HL-60 (cell line): ENCODE data around the gene UGCG.
A peak's percentile ranks its signal among the peaks of the same experiment; 100 is the strongest.
"Not testable (repeated sequence)": the region's sequence is repeated elsewhere in the genome, so short reads cannot be mapped to it uniquely, and the experiment has no call there.

Source experiments
- DNase-seq, 2 experiments: peaks; one replicate each; pipeline ENCODE4 v3.0.0-alpha.2; 2010 to 2020; ENCODE audit warnings: low read depth in 1 of 2, low spot score in 1 of 2
- H3K27ac ChIP-seq: fragments of 250-450 bp; sonication (Bioruptor Pico); replicated peaks from 2 replicates; pipeline ENCODE4 v1.5.1; 2020; ENCODE audit warnings: mild to moderate bottlenecking, moderate library complexity
- H3K27me3 ChIP-seq: fragments of 250-450 bp; sonication (Bioruptor Pico); 2 replicates; pipeline ENCODE4 v1.5.1; 2021; ENCODE audit warnings: mild to moderate bottlenecking, moderate library complexity; ENCODE audit not compliant: insufficient read depth, poor library complexity, severe bottlenecking
- H3K4me3 ChIP-seq: replicated peaks from 2 replicates; pipeline ENCODE4 v1.5.1; 2011; ENCODE audit warnings: mild to moderate bottlenecking, control low read depth, low read length; ENCODE audit not compliant: insufficient read depth
- GABPA ChIP-seq: IDR thresholded peaks from 2 replicates; pipeline ENCODE4 v1.6.1; 2012; ENCODE audit warnings: low read depth
- POLR2AphosphoS5 ChIP-seq: IDR thresholded peaks from 2 replicates; pipeline ENCODE4 v1.6.1; 2012; ENCODE audit warnings: low read depth
- SPI1 ChIP-seq: IDR thresholded peaks from 2 replicates; pipeline ENCODE4 v1.6.1; 2012; ENCODE audit warnings: low read depth, mild to moderate bottlenecking, borderline replicate concordance
- TF ChIP-seq, protein P1 (sequence below): IDR thresholded peaks from one replicate; pipeline ENCODE4 v1.5.1; 2011; ENCODE audit warnings: low read length, control low read depth, inconsistent platforms; ENCODE audit not compliant: insufficient read depth
- TF ChIP-seq, protein P2 (sequence below): IDR thresholded peaks from 2 replicates; pipeline ENCODE4 v1.6.1; 2012; ENCODE audit warnings: low read depth; ENCODE audit not compliant: insufficient replicate concordance

UGCG gene

DNA sequence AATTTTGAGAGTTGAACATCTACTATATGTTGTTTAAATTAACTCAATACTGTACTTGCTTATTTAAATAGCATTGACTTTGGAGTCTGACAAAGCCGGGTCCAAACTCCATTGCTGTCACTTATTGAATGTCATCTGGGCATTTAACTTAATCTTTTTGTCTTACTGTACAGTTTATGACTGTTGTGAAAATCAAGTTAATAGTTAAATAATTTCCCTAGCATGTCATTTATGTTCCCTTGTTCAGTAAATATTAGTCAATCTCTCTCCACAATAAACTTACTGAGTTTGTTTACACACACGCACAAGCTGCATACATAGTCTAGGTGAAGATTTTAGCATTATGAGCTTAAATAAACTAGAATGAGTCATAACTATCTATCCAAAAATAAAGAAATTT, 6.3 kb upstream of the UGCG start:
- no peaks in the 10 kb centered on the region for H3K27me3 ChIP-seq
- TF ChIP-seq POLR2AphosphoS5 (no peak), SPI1 (no peak), GABPA (no peak)
- TF ChIP-seq, protein P1, sequence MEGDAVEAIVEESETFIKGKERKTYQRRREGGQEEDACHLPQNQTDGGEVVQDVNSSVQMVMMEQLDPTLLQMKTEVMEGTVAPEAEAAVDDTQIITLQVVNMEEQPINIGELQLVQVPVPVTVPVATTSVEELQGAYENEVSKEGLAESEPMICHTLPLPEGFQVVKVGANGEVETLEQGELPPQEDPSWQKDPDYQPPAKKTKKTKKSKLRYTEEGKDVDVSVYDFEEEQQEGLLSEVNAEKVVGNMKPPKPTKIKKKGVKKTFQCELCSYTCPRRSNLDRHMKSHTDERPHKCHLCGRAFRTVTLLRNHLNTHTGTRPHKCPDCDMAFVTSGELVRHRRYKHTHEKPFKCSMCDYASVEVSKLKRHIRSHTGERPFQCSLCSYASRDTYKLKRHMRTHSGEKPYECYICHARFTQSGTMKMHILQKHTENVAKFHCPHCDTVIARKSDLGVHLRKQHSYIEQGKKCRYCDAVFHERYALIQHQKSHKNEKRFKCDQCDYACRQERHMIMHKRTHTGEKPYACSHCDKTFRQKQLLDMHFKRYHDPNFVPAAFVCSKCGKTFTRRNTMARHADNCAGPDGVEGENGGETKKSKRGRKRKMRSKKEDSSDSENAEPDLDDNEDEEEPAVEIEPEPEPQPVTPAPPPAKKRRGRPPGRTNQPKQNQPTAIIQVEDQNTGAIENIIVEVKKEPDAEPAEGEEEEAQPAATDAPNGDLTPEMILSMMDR, result no peak
- TF ChIP-seq, protein P2, sequence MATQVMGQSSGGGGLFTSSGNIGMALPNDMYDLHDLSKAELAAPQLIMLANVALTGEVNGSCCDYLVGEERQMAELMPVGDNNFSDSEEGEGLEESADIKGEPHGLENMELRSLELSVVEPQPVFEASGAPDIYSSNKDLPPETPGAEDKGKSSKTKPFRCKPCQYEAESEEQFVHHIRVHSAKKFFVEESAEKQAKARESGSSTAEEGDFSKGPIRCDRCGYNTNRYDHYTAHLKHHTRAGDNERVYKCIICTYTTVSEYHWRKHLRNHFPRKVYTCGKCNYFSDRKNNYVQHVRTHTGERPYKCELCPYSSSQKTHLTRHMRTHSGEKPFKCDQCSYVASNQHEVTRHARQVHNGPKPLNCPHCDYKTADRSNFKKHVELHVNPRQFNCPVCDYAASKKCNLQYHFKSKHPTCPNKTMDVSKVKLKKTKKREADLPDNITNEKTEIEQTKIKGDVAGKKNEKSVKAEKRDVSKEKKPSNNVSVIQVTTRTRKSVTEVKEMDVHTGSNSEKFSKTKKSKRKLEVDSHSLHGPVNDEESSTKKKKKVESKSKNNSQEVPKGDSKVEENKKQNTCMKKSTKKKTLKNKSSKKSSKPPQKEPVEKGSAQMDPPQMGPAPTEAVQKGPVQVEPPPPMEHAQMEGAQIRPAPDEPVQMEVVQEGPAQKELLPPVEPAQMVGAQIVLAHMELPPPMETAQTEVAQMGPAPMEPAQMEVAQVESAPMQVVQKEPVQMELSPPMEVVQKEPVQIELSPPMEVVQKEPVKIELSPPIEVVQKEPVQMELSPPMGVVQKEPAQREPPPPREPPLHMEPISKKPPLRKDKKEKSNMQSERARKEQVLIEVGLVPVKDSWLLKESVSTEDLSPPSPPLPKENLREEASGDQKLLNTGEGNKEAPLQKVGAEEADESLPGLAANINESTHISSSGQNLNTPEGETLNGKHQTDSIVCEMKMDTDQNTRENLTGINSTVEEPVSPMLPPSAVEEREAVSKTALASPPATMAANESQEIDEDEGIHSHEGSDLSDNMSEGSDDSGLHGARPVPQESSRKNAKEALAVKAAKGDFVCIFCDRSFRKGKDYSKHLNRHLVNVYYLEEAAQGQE, result no peak
- DNase-seq, result no peak
- H3K27ac ChIP-seq, result no peak overlapping the region
- no peak overlapping the region for H3K4me3 ChIP-seq

DNA sequence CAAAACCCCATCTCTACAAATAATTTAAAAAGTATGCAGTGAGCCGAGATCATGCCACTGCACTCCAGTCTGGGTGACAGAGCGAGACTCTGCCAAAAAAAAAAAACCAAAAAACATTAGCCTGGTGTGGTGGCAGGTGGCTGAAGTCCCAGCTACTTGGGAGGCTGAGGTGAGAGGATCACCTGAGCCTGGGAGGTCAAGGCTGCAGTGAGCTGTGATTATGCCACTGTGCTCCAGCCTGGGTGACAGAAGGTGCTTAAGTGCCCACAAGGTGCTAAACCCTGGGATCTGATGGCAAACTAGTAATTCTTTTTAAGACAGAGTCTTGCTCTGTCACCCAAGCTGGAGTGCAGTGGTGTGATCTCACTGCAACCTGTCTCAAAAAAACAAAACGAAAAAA, 5.7 kb upstream of the UGCG start:
- not testable (repeated sequence) for DNase-seq, H3K27ac ChIP-seq, H3K4me3 ChIP-seq, H3K27me3 ChIP-seq

DNA sequence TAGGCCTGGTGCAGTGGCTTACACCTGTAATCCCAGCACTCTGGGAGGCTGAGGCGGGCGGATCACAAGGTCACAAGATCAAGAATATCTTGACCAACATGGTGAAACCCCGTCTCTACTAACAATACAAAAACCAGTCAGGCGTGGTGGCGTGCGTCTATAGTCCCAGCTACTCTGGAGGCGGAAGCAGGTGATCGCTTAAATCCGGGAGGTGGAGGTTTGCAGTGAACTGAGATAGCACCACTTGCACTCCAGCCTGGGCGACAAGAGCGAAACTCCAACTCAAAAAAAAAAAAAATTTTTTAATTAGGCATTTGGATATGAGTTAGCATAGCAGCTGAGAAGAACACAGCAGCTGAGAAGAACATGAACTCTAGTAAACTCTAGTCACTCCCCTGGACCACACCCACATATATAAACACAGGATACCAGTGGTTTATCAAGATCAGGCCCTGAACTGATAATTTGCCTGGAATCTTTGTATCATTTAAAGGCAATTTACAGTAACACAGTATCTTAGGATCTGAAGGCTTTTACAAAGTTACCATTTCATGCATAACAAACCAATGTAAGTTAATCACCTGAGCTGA, 4.6 kb upstream of the UGCG start:
- H3K27me3 ChIP-seq, result no peaks in the 10 kb centered on the region
- no peak overlapping the region for H3K4me3 ChIP-seq
- DNase-seq, result no peak
- TF ChIP-seq, protein P1, result no peak
- TF ChIP-seq, protein P2, result no peak
- no peak overlapping the region for H3K27ac ChIP-seq

DNA sequence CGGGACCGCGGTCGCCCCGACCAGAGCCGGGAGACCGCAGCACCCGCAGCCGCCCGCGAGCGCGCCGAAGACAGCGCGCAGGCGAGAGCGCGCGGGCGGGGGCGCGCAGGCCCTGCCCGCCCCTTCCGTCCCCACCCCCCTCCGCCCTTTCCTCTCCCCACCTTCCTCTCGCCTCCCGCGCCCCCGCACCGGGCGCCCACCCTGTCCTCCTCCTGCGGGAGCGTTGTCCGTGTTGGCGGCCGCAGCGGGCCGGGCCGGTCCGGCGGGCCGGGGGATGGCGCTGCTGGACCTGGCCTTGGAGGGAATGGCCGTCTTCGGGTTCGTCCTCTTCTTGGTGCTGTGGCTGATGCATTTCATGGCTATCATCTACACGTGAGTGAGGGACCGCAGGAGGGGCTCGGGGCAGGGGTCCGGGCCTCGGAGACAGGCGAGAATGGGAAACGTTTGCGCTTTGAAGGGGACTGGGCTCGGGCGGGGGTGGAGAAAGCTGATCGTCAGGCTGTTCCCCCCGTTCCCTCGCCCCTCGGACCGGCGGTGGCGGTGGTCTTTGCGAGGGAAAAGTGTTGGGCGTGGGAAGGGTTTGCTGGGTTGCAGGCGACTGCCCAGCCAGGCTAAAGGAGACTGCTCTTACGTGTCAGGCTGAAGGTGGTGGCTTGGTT, 457 bp downstream of the UGCG start:
- DNase-seq, result peak in 1 of 2 experiments; percentile 45

DNA sequence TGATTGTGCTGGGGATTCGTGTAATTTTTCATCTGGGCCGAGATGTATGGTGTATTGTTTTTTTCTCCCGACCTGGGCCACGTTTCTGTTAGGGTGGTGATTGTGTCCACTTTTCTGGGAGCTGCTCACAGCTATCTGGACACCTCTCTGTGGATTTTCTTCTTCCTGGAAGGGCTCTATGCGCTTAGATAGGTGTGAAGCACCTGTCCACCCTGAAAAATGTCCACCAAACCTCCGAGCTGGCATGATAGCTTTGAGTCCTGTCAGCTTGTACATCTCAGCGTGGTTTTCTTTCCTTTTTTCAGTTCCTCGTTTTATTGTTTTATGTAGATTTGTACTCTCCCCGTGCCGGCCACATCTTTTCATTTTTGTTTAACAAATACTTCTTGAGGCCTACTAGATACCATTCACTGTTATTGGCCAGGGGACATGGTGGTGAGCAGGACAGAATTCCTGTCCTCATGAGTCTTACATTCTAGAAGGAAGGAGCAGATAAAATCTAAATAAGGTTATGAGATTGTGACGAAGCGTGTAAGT, 1.1 kb downstream of the UGCG start:
- peak overlapping the region; percentile 62 for H3K27ac ChIP-seq
- TF ChIP-seq GABPA (no peak), SPI1 (peak; percentile 41; the same call in 1 of the 2 replicates)
- H3K27me3 ChIP-seq, result no peaks in the 10 kb centered on the region
- peak; percentile 8 to 21 for DNase-seq
- H3K4me3 ChIP-seq, result peak overlapping the region; percentile 96

More for the DNA sequence above, 457 bp downstream of the UGCG start:
- Histone ChIP-seq H3K27me3 (no peaks in the 10 kb centered on the region), H3K27ac (peak overlapping the region; percentile 62), H3K4me3 (peak overlapping the region; percentile 96)
- 0 out of 2 replicates have a peak, but pooled peaks have one; percentile 2 for TF ChIP-seq POLR2AphosphoS5
- TF ChIP-seq GABPA, result no peak
